Upper lobe of left lung (tissue), 6 donors: ENCODE results near the gene IDUA. TPM values are rescaled to one million over a fixed set of nuclear protein-coding genes. Genes with fewer than 3 reads are reported as not detected.

Experiments used
- ATAC-seq, 2 donors: fragments of 200-7000 bp; cut with Tn5 transposase; one replicate each; pipeline ENCODE4 v1.9.1; 2022; ENCODE audit warnings: mild to moderate bottlenecking in 2 of 2, moderate library complexity in 2 of 2; ENCODE audit not compliant: low FRiP score in 2 of 2
- DNase-seq, 2 donors: peaks; one replicate each; pipeline ENCODE4 v3.0.0-alpha.2; 2019 to 2020
- H3K27ac ChIP-seq, 4 donors: fragments of 200-600 bp; sonication (generic); one replicate each; pipeline ENCODE4 v1.5.1; 2016 to 2019
- H3K27me3 ChIP-seq, 4 donors: fragments of 200-600 bp; sonication (generic); one replicate each; pipeline ENCODE4 v1.5.1; 2017 to 2019
- H3K36me3 ChIP-seq, 4 donors: fragments of 200-600 bp; sonication (generic); one replicate each; pipeline ENCODE4 v1.5.1; 2016 to 2019
- H3K4me1 ChIP-seq, 4 donors: fragments of 200-600 bp; sonication (generic); one replicate each; pipeline ENCODE4 v1.5.1; 2018 to 2019
- H3K4me3 ChIP-seq, 4 donors: fragments of 200-600 bp; sonication (generic); one replicate each; pipeline ENCODE4 v1.5.1; 2017 to 2019; ENCODE audit warnings: mild to moderate bottlenecking in 2 of 4, moderate library complexity in 1 of 4
- H3K9me3 ChIP-seq, 4 donors: fragments of 200-600 bp; sonication (generic); one replicate each; pipeline ENCODE4 v1.5.1; 2018 to 2019
- EP300 ChIP-seq, 4 donors: sonication (generic); formaldehyde crosslinking; IDR thresholded peaks; one replicate each; pipeline ENCODE4 v1.5.1; 2017; ENCODE audit warnings: antibody characterized with exemption in 4 of 4, control low read depth in 2 of 4
- POLR2A ChIP-seq, 4 donors: fragments of 450-650 bp; IDR thresholded peaks; one replicate each; pipeline ENCODE4 v1.5.1; 2016 to 2017; ENCODE audit warnings: antibody characterized with exemption in 4 of 4, mild to moderate bottlenecking in 2 of 4
- POLR2AphosphoS5 ChIP-seq, 2 donors: sonication (generic); formaldehyde crosslinking; IDR thresholded peaks; one replicate each; pipeline ENCODE4 v1.5.1; 2017; ENCODE audit warnings: antibody characterized with exemption in 2 of 2
- WGBS, 2 donors: methylation state at CpG; one replicate each; pipeline ENCODE4 v1.1.5; 2017 to 2018; 5-methylcytosine and 5-hydroxymethylcytosine counted together
- total RNA-seq, 6 donors: library from RNA; depleted of rRNA in 4 of 6; stranded (reverse); fragments of >200 nt in 4 of 6; gene quantifications; one replicate each; pipeline versions ENCODE4 v1.1.0 to v1.2.1, GENCODE V29; 2016 to 2021
- TF ChIP-seq, protein P1 (sequence below), 6 experiments: fragments of 450-650 bp in 4 of 6; fragments of 200-600 bp in 2 of 6; sonication (generic) in 2 of 6; IDR thresholded peaks; one replicate each; pipeline ENCODE4 v1.5.1; 2016 to 2019; ENCODE audit warnings: antibody characterized with exemption in 6 of 6
- donor health status: DM: no; HTN: no; CAD: no; lungs with moderate emphysema.
- donor health status: DM: no; HTN: yes; CAD: no; lungs with severe emphysema.

The IDUA gene
- total RNA-seq, 6 donors from 2014 or later: 13.5 to 152 (median 55.9) TPM

DNA sequence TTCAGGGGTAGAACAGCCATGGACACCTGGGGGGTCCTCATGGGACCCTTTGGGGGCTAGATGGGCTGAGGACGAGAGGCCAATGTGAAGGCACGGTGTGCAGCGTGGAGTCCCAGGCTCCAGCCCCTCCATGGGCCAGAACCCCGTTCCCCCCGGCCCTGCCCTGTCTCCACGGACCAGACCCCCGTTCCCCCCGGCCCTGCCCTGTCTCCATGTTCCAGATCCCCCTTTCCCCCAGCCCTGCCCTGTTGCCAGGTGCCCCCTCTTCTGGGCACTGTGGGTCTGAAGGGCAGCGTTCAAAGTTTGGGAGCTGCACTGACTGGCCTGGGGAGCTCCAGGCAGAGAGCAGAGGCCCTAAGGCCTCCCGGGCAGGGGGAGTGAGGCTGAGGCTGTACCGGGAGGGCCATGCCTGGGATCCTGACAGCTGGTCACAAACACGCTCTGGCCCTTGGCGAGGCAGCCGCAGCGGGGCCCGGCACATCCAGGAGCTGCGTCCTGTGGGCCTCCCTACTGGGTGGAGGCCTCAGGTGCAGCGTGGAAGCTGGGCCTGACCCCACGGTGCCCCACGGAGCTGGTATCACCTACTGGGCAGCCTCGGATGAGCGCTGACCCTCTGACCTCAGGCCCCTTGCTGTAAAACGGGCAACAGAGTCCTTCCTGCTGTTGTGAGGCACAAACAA is 22.4 kb upstream of the IDUA start:
- no peak overlapping the region for H3K4me3 ChIP-seq
- TF ChIP-seq EP300 (IDR thresholded peaks at IDR 0.05): no peak
- TF ChIP-seq, protein P1, sequence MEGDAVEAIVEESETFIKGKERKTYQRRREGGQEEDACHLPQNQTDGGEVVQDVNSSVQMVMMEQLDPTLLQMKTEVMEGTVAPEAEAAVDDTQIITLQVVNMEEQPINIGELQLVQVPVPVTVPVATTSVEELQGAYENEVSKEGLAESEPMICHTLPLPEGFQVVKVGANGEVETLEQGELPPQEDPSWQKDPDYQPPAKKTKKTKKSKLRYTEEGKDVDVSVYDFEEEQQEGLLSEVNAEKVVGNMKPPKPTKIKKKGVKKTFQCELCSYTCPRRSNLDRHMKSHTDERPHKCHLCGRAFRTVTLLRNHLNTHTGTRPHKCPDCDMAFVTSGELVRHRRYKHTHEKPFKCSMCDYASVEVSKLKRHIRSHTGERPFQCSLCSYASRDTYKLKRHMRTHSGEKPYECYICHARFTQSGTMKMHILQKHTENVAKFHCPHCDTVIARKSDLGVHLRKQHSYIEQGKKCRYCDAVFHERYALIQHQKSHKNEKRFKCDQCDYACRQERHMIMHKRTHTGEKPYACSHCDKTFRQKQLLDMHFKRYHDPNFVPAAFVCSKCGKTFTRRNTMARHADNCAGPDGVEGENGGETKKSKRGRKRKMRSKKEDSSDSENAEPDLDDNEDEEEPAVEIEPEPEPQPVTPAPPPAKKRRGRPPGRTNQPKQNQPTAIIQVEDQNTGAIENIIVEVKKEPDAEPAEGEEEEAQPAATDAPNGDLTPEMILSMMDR (IDR thresholded peaks at IDR 0.05): no peak
- no peak for TF ChIP-seq POLR2A (IDR thresholded peaks at IDR 0.05)
- no peak for TF ChIP-seq POLR2AphosphoS5 (IDR thresholded peaks at IDR 0.05)
- peak in 1 of 2 donors; percentile 78 for DNase-seq
- no peak for ATAC-seq
- H3K4me1 ChIP-seq: peaks cover 0 to 16% (median 4%) of the 10 kb centered on the region in 4 donors
- H3K27me3 ChIP-seq: peaks cover 0 to 6% (median 2%) of the 10 kb centered on the region in 4 donors
- no peaks in the 10 kb centered on the region for H3K9me3 ChIP-seq
- no peak overlapping the region for H3K27ac ChIP-seq
- WGBS, 2 donors: 95 to 100% methylated on average over 2 to 21 of the region's 23 CpGs
- H3K36me3 ChIP-seq: peaks cover 0 to 69% (median 44%) of the 10 kb centered on the region in 4 donors

DNA sequence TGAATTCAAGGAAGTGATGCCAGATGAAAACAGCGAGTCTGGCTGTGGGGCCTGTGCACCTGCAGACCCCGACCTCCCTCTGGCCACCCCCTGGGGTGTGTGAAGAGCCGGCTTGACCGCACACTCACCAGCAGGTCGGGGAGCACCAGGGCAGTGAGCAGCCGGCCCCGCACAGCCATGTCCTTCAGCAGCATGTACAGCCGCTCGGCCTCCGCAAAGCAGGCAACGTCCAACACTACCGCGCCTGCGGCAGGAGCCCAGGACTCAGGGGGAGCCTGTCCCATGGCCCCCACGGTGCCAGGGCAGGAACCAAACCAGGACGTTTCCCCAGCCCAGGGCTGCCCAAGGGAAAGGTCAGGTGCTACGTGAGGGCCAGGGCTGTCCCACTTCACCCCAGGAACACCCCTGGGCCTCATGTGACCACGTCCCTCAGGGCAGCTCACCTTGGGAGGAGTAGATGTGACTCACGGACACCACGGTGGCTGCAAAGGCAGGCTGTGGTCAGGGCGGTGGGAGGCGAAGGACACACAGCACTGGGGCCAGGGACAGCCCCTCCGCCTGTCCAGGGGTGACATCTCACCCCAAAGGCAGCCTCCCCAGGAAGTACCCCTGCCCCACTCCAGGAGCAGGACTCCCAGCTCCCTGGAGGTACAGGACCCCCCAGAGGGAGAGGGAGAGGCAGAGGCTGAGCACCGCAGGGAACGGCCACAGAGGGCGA is 21.6 kb upstream of the IDUA start:
- TF ChIP-seq, protein P1 (IDR thresholded peaks at IDR 0.05): no peak
- no peak for TF ChIP-seq EP300 (IDR thresholded peaks at IDR 0.05)
- no peak for TF ChIP-seq POLR2A (IDR thresholded peaks at IDR 0.05)
- TF ChIP-seq POLR2AphosphoS5 (IDR thresholded peaks at IDR 0.05): no peak
- 94 to 100% methylated on average over 5 to 18 of the region's 26 CpGs for WGBS, 2 donors
- DNase-seq (peak in 1 of 2 donors; percentile 80), ATAC-seq (no peak)
- peaks cover 0 to 16% (median 4%) of the 10 kb centered on the region in 4 donors for H3K4me1 ChIP-seq
- no peaks in the 10 kb centered on the region for H3K9me3 ChIP-seq
- no peak overlapping the region for H3K27ac ChIP-seq
- peaks cover 0 to 64% (median 41%) of the 10 kb centered on the region in 4 donors for H3K36me3 ChIP-seq
- no peak overlapping the region for H3K4me3 ChIP-seq
- peaks cover 0 to 6% (median 2%) of the 10 kb centered on the region in 4 donors for H3K27me3 ChIP-seq

DNA sequence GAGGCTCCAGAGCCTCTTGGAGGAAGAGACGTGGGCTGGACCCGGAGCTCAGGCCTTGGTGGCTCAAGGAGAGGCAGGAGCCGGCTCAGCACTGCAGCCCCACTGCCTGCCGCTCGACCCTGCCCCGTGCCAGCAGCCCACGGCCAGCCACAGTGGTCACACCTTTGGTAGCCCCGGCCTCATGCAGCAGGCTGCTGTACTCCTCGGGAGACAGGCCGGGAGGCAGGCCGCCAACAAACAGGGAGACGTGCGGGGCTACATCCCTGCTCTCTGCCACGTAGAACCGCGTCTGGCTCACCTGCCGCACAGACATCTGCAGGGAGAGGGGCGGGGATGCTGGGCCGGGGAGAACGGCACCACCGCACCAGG is 21.1 kb upstream of the IDUA start:
- peaks cover 0 to 58% (median 38%) of the 10 kb centered on the region in 4 donors for H3K36me3 ChIP-seq
- WGBS, 2 donors: 89 to 92% methylated on average over 6 to 13 of the region's 21 CpGs
- DNase-seq (peak in 1 of 2 donors; percentile 77), ATAC-seq (no peak)
- H3K9me3 ChIP-seq: no peaks in the 10 kb centered on the region
- H3K4me1 ChIP-seq: peaks cover 0 to 18% (median 4%) of the 10 kb centered on the region in 4 donors
- H3K4me3 ChIP-seq: no peak overlapping the region
- TF ChIP-seq POLR2A (IDR thresholded peaks at IDR 0.05) (no peak), EP300 (IDR thresholded peaks at IDR 0.05) (no peak), POLR2AphosphoS5 (IDR thresholded peaks at IDR 0.05) (no peak)
- TF ChIP-seq, protein P1 (IDR thresholded peaks at IDR 0.05): no peak
- no peak overlapping the region for H3K27ac ChIP-seq
- peaks cover 0 to 6% (median 2%) of the 10 kb centered on the region in 4 donors for H3K27me3 ChIP-seq

DNA sequence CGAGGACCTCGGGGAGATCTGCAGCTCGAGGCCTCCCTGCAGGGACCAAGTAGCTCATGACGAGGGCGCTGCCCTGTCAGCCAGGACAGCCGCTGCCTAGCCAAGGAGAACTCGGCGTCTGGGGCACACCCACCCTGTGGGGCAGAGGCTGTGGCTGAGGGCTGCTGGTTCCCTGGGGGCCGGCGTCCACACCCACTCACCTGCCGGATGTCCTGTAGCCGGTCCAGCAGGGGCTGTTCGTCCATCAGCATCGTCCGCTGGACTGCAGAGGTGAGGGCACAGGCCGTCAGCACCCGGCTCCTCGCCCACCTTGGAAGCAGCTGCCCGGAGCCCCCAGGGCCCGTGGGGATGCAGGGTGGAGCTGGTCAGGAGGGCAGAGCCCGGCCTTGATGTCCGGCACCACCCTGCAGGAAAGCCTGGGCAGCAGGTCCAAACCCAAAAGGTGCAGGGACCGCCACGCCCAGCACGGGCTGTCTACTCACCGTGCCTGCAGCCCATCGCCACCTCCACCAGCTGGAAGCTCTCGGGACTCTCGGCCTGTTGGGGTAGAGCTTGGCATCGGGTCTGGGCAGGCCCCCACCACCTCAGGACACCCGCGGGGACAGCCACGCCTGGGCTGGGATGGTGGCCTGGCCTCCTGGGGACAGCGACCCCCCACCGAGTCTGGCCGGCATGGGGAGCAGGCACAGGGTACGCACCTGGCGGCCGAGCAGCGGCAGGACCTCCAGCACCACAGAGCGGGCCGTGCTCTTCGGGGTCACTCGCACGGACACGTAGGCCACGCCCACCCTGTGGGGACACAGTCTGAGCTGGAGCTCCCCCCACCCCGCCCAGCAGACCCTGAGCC is 20.4 kb upstream of the IDUA start:
- Histone ChIP-seq H3K36me3 (peaks cover 0 to 51% (median 34%) of the 10 kb centered on the region in 4 donors), H3K9me3 (no peaks in the 10 kb centered on the region), H3K27ac (no peak overlapping the region), H3K4me3 (no peak overlapping the region), H3K4me1 (peaks cover 1 to 26% (median 9%) of the 10 kb centered on the region in 4 donors), H3K27me3 (peaks cover 0 to 6% (median 2%) of the 10 kb centered on the region in 4 donors)
- DNase-seq: peak in 1 of 2 donors; percentile 77
- ATAC-seq: no peak
- TF ChIP-seq, protein P1 (IDR thresholded peaks at IDR 0.05): no peak
- TF ChIP-seq POLR2A (IDR thresholded peaks at IDR 0.05) (no peak), EP300 (IDR thresholded peaks at IDR 0.05) (no peak)
- WGBS, 2 donors: 89 to 94% methylated on average over 19 to 40 of the region's 48 CpGs
